GM21529 (cell line): ENCODE measurements around the gene PEA15.

Experiments used
- ATAC-seq: cut with Tn5 transposase; IDR thresholded peaks from one replicate; pipeline ENCODE4 v1.9.1; 2021; ENCODE audit not compliant: unreplicated experiment

PEA15 gene

GRCh38 chr1:160207771-160208556 lies 2.8 kb downstream of the PEA15 start:
- ATAC-seq = no peak

GRCh38 chr1:160208557-160209320 lies 3.6 kb downstream of the PEA15 start:
- ATAC-seq = no peak

- ATAC-seq = no peak
Observed at GRCh38 chr1:160209321-160210046, 4.3 kb downstream of the PEA15 start.

- no peak for ATAC-seq
Observed at GRCh38 chr1:160210561-160210960, 5.4 kb downstream of the PEA15 start.

GRCh38 chr1:160211046-160211790 lies 6.0 kb downstream of the PEA15 start:
- no peak for ATAC-seq

- ATAC-seq = no peak
Observed at GRCh38 chr1:160214481-160215140, 9.4 kb downstream of the PEA15 start.

GRCh38 chr1:160216301-160216700 lies 11.1 kb downstream of the PEA15 start:
- no peak for ATAC-seq

- no peak for ATAC-seq
Observed at GRCh38 chr1:160217481-160218051, 12.4 kb downstream of the PEA15 start.

GRCh38 chr1:160219062-160219929 lies 14.1 kb downstream of the PEA15 start:
- no peak for ATAC-seq

- no peak for ATAC-seq
Observed at GRCh38 chr1:160220301-160220700, 15.1 kb downstream of the PEA15 start.

GRCh38 chr1:160221089-160221488 lies 15.9 kb downstream of the PEA15 start:
- no peak for ATAC-seq

- no peak for ATAC-seq
Observed at GRCh38 chr1:160222546-160222945, 17.4 kb downstream of the PEA15 start.

- ATAC-seq = no peak
Observed at GRCh38 chr1:160224606-160225005, 19.4 kb downstream of the PEA15 start.

GRCh38 chr1:160225345-160225744 lies 20.2 kb downstream of the PEA15 start:
- ATAC-seq = no peak

- no peak for ATAC-seq
Observed at GRCh38 chr1:160226623-160227022, 21.4 kb downstream of the PEA15 start.

- ATAC-seq = no peak
Observed at GRCh38 chr1:160227034-160227433, 21.9 kb downstream of the PEA15 start.

GRCh38 chr1:160227561-160227960 lies 22.4 kb downstream of the PEA15 start:
- ATAC-seq = no peak

GRCh38 chr1:160228431-160228830 lies 23.2 kb downstream of the PEA15 start:
- no peak for ATAC-seq

- no peak for ATAC-seq
Observed at GRCh38 chr1:160232911-160233310, 27.7 kb downstream of the PEA15 start.
